CD4-positive, alpha-beta T cell treated with Interferon alpha-2 for 1 hour (primary cell): ENCODE measurements around the gene L1CAM.

Source experiments
- DNase-seq, 2 donors: peaks; one replicate each; pipeline ENCODE4 v3.0.0-alpha.2; 2020 to 2022

Gene L1CAM

GRCh38 chrX:153874366-153875125 lies 11.4 kb downstream of the L1CAM start:
- DNase-seq: no peak

GRCh38 chrX:153874085-153874365 lies 11.9 kb downstream of the L1CAM start:
- DNase-seq: no peak

- no peak for DNase-seq
Measured at GRCh38 chrX:153873282-153874084, 12.5 kb downstream of the L1CAM start.

- no peak for DNase-seq
Measured at GRCh38 chrX:153871946-153872878, 13.8 kb downstream of the L1CAM start.

GRCh38 chrX:153871451-153871850 lies 14.5 kb downstream of the L1CAM start:
- no peak for DNase-seq

- no peak for DNase-seq
Measured at GRCh38 chrX:153870791-153871360, 15.1 kb downstream of the L1CAM start.

GRCh38 chrX:153870288-153870690 lies 15.7 kb downstream of the L1CAM start:
- DNase-seq: no peak

- DNase-seq: no peak
Measured at GRCh38 chrX:153869473-153870287, 16.3 kb downstream of the L1CAM start.

- no peak for DNase-seq
Measured at GRCh38 chrX:153868576-153869472, 17.1 kb downstream of the L1CAM start.

- no peak for DNase-seq
Measured at GRCh38 chrX:153867671-153868070, 18.3 kb downstream of the L1CAM start.

GRCh38 chrX:153867139-153867538 lies 18.8 kb downstream of the L1CAM start:
- DNase-seq: no peak

- DNase-seq: no peak
Measured at GRCh38 chrX:153866302-153867019, 19.5 kb downstream of the L1CAM start.

GRCh38 chrX:153865685-153866084 lies 20.3 kb downstream of the L1CAM start:
- DNase-seq: no peak

- no peak for DNase-seq
Measured at GRCh38 chrX:153865321-153865580, 20.7 kb downstream of the L1CAM start.

GRCh38 chrX:153864561-153865320 lies 21.2 kb downstream of the L1CAM start:
- no peak for DNase-seq

GRCh38 chrX:153864101-153864500 lies 21.9 kb downstream of the L1CAM start:
- DNase-seq: no peak

- no peak for DNase-seq
Measured at GRCh38 chrX:153863251-153863991, 22.6 kb downstream of the L1CAM start.

- DNase-seq: no peak
Measured at GRCh38 chrX:153862369-153863250, 23.4 kb downstream of the L1CAM start.
